ENCODE results near the gene ATG4D.

DNA sequence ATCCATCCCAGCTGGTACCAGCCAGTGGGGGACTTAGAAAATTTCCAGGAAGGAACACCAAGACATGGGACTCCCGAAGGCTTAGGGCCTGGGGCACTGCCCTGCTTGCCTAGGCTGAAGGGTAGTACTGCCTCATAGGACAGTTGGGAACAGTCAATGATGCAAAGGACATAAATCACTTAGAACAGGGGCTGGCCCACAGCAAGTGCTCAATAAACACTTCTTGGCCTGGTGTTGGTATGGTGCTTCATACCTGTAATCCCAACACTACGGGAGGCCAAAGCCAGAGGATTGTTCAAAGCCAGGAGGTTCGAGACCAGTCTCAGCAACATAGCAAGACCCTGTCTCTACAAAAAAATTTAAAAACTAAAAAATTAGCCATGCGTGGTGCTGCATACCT lies 46.3 kb upstream of the ATG4D start:
- TF ChIP-seq, protein P1, sequence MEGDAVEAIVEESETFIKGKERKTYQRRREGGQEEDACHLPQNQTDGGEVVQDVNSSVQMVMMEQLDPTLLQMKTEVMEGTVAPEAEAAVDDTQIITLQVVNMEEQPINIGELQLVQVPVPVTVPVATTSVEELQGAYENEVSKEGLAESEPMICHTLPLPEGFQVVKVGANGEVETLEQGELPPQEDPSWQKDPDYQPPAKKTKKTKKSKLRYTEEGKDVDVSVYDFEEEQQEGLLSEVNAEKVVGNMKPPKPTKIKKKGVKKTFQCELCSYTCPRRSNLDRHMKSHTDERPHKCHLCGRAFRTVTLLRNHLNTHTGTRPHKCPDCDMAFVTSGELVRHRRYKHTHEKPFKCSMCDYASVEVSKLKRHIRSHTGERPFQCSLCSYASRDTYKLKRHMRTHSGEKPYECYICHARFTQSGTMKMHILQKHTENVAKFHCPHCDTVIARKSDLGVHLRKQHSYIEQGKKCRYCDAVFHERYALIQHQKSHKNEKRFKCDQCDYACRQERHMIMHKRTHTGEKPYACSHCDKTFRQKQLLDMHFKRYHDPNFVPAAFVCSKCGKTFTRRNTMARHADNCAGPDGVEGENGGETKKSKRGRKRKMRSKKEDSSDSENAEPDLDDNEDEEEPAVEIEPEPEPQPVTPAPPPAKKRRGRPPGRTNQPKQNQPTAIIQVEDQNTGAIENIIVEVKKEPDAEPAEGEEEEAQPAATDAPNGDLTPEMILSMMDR (IDR thresholded peaks at IDR 0.05): no peak
- TF ChIP-seq POLR2A (IDR thresholded peaks at IDR 0.05): no peak
